Vagina (tissue), 2 donors: ENCODE measurements around the gene RNF224. TPM values are rescaled to one million over a fixed set of nuclear protein-coding genes. Genes with fewer than 3 reads are reported as not detected.
"Not testable (repeated sequence)": the region's sequence is repeated elsewhere in the genome, so short reads cannot be mapped to it uniquely, and the experiment has no call there.

Experiments
- DNase-seq, 2 donors: peaks; one replicate each; pipeline ENCODE4 v3.0.0-alpha.2; 2017; ENCODE audit errors: extremely low spot score in 2 of 2
- H3K27ac ChIP-seq: fragments of 200-600 bp; sonication (generic); one replicate; pipeline ENCODE4 v1.5.1; 2019
- H3K27me3 ChIP-seq: fragments of 200-600 bp; sonication (generic); one replicate; pipeline ENCODE4 v1.5.1; 2019
- H3K36me3 ChIP-seq, 2 donors: fragments of 200-600 bp; sonication (generic); one replicate each; pipeline ENCODE4 v1.5.1; 2017 to 2019
- H3K4me1 ChIP-seq: fragments of 200-600 bp; sonication (generic); one replicate; pipeline ENCODE4 v1.5.1; 2019
- H3K4me3 ChIP-seq, 2 donors: fragments of 200-600 bp; sonication (generic); 1 replicate in 1 of 2; 2 replicates in 1 of 2; pipeline ENCODE4 v1.5.1; 2016 to 2019
- H3K9me3 ChIP-seq: fragments of 200-600 bp; sonication (generic); one replicate; pipeline ENCODE4 v1.5.1; 2019
- CTCF ChIP-seq, 3 experiments: fragments of 450-650 bp in 2 of 3; fragments of 200-600 bp in 1 of 3; sonication (generic) in 1 of 3; IDR thresholded peaks; one replicate each; pipeline ENCODE4 v1.5.1; 2017 to 2019; ENCODE audit warnings: antibody characterized with exemption in 3 of 3, mild to moderate bottlenecking in 2 of 3, moderate library complexity in 2 of 3
- POLR2A ChIP-seq, 2 donors: fragments of 450-650 bp; IDR thresholded peaks; one replicate each; pipeline ENCODE4 v1.6.1; 2017; ENCODE audit warnings: antibody characterized with exemption in 2 of 2, mild to moderate bottlenecking in 2 of 2, moderate library complexity in 2 of 2
- POLR2AphosphoS5 ChIP-seq, 2 donors: sonication (generic); formaldehyde crosslinking; IDR thresholded peaks; one replicate each; pipeline ENCODE4 v1.9.0; 2017; ENCODE audit warnings: antibody characterized with exemption in 2 of 2, mild to moderate bottlenecking in 2 of 2, low read depth in 1 of 2; ENCODE audit not compliant: insufficient read depth in 1 of 2
- intact Hi-C: fragments of 100-400 bp; cut with DNase I; formaldehyde crosslinking; loops from one replicate; pipeline ENCODE4 v1.15.1; 2023
- total RNA-seq: library from RNA; depleted of rRNA; stranded (reverse); fragments of >200 nt; gene quantifications from one replicate; pipeline ENCODE4 v1.2.3, GENCODE V29; 2016

Gene RNF224
- total RNA-seq, 1 donor from 2014 or later: 0.74 TPM

DNA sequence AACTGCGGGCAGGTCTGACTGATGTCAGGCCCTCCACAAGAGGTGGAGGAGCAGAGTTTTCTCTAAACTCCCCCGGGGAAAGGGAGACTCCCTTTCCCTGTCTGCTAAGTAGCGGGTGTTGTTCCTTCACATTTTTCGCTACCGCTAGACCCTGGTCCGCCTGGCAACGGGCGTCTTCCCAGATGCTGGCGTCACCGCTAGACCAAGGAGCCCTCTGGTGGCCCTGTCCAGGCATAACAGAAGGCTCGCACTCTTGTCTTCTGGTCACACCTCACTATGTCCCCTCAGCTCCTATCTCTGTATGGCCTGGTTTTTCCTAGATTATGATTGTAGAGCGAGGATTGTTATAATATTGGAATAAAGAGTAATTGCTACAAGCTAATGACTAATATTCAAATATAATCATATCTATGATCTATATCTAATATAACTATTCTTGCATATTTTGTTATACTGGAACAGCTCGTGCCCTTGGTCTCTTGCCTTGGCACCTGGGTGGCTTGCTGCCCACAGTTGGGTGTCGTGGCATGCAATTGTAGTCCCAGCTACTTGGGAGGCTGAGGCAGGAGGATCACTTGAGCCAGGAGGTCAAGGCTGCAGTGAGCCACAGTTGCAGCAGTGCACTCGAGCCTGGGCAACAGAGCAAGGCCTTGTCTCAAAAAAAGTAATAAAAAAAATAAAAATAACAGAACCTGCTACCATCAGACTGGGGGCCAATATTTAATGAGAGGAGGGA, 35.0 kb downstream of the RNF224 start:
- H3K4me1 ChIP-seq, H3K27ac ChIP-seq, H3K9me3 ChIP-seq, intact Hi-C loops, DNase-seq, H3K27me3 ChIP-seq, H3K4me3 ChIP-seq: not testable (repeated sequence)
- peak; percentile 14 to 34 (median 15) for TF ChIP-seq CTCF (IDR thresholded peaks at IDR 0.05)
- peaks cover 0 to 52% of the 10 kb centered on the region in 2 donors for H3K36me3 ChIP-seq

GRCh38 chr9:137262909-137263285, 35.6 kb downstream of the RNF224 start:
- TF ChIP-seq POLR2AphosphoS5 (IDR thresholded peaks at IDR 0.05; ENCODE audit: insufficient read depth in 1 of 2, low read depth in 1 of 2) (no peak), POLR2A (IDR thresholded peaks at IDR 0.05) (no peak), CTCF (IDR thresholded peaks at IDR 0.05) (no peak)
- intact Hi-C loops: no loop called here
- Histone ChIP-seq H3K4me3 (no peak overlapping the region), H3K36me3 (peaks cover 0 to 53% of the 10 kb centered on the region in 2 donors), H3K27me3 (no peaks in the 10 kb centered on the region), H3K9me3 (no peaks in the 10 kb centered on the region), H3K4me1 (no peaks in the 10 kb centered on the region), H3K27ac (no peak overlapping the region)
- DNase-seq: no peak

GRCh38 chr9:137263506-137263905, 36.2 kb downstream of the RNF224 start:
- peaks cover 0 to 49% of the 10 kb centered on the region in 2 donors for H3K36me3 ChIP-seq
- H3K4me3 ChIP-seq: no peak overlapping the region
- no peak overlapping the region for H3K27ac ChIP-seq
- peaks cover 5% of the 10 kb centered on the region for H3K4me1 ChIP-seq
- H3K27me3 ChIP-seq: no peaks in the 10 kb centered on the region
- intact Hi-C loops: no loop called here
- DNase-seq: no peak
- no peaks in the 10 kb centered on the region for H3K9me3 ChIP-seq
- no peak for TF ChIP-seq POLR2AphosphoS5 (IDR thresholded peaks at IDR 0.05; ENCODE audit: insufficient read depth in 1 of 2, low read depth in 1 of 2)
- TF ChIP-seq POLR2A (IDR thresholded peaks at IDR 0.05): no peak
- no peak for TF ChIP-seq CTCF (IDR thresholded peaks at IDR 0.05)

DNA sequence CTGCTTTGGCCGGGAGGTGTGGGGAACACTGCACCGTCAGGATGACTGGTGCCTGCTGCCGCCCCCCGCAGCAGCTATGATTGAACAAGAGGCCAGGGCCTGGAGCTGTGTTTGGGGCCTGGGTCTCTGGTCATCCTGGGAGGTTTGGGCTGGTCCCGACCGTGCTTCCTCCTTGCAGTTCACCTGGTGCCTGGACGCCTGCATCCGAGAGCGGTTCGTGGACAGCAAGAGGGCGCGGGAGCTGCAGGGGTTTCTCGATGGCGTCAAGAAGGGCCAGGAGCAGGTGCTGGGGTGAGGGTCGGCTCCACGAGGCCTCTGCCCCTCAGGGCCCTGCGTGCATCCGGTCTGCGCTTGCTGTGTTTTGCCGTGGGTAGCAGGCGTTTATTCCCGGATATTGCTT, 36.8 kb downstream of the RNF224 start:
- Histone ChIP-seq H3K27ac (no peak overlapping the region), H3K4me1 (peaks cover 5% of the 10 kb centered on the region), H3K36me3 (peaks cover 0 to 44% of the 10 kb centered on the region in 2 donors), H3K27me3 (no peaks in the 10 kb centered on the region), H3K4me3 (no peak overlapping the region), H3K9me3 (no peaks in the 10 kb centered on the region)
- DNase-seq: no peak
- intact Hi-C loops: no loop called here
- TF ChIP-seq POLR2AphosphoS5 (IDR thresholded peaks at IDR 0.05; ENCODE audit: insufficient read depth in 1 of 2, low read depth in 1 of 2) (no peak), POLR2A (IDR thresholded peaks at IDR 0.05) (no peak), CTCF (IDR thresholded peaks at IDR 0.05) (no peak)

- DNase-seq: no peak
- TF ChIP-seq POLR2A (IDR thresholded peaks at IDR 0.05) (no peak), CTCF (IDR thresholded peaks at IDR 0.05) (no peak), POLR2AphosphoS5 (IDR thresholded peaks at IDR 0.05; ENCODE audit: insufficient read depth in 1 of 2, low read depth in 1 of 2) (no peak)
- Histone ChIP-seq H3K4me1 (peaks cover 12% of the 10 kb centered on the region), H3K36me3 (peaks cover 0 to 40% of the 10 kb centered on the region in 2 donors), H3K27ac (no peak overlapping the region), H3K27me3 (no peaks in the 10 kb centered on the region), H3K9me3 (no peaks in the 10 kb centered on the region), H3K4me3 (no peak overlapping the region)
- intact Hi-C loops: no loop called here
Observed at GRCh38 chr9:137265496-137266161, 38.3 kb downstream of the RNF224 start.
